Neural progenitor cell (in vitro differentiated cells): Measurements from ENCODE around the gene C1QL4. TPM values are rescaled to one million over a fixed set of nuclear protein-coding genes. Genes with fewer than 3 reads are reported as not detected.

ENCODE experiments used
- DNase-seq: peaks from one replicate; pipeline ENCODE4 v3.0.0-alpha.2; 2016; ENCODE audit warnings: low spot score
- H2AFZ ChIP-seq: fragments of 200-600 bp; sonication (generic); replicated peaks from 2 replicates; pipeline ENCODE4 v1.6.1; 2016; ENCODE audit warnings: antibody characterized with exemption
- H3F3A ChIP-seq: fragments of 200-600 bp; sonication (generic); 2 replicates; pipeline ENCODE4 v1.6.1; 2016; ENCODE audit warnings: antibody characterized with exemption, low read depth
- H3K27ac ChIP-seq: fragments of 200-600 bp; sonication (generic); 2 replicates; pipeline ENCODE4 v1.5.1; 2016; ENCODE audit warnings: mild to moderate bottlenecking
- H3K27me3 ChIP-seq: fragments of 200-600 bp; sonication (generic); 2 replicates; pipeline ENCODE4 v1.6.1; 2016; ENCODE audit warnings: mild to moderate bottlenecking, moderate library complexity
- H3K36me3 ChIP-seq: fragments of 200-600 bp; sonication (generic); 2 replicates; pipeline ENCODE4 v1.5.1; 2016
- H3K4me1 ChIP-seq: fragments of 200-600 bp; sonication (generic); 2 replicates; pipeline ENCODE4 v1.6.1; 2016; ENCODE audit warnings: mixed run types
- H3K4me2 ChIP-seq: fragments of 200-600 bp; sonication (generic); 2 replicates; pipeline ENCODE4 v1.6.1; 2016
- H3K4me3 ChIP-seq: fragments of 200-600 bp; sonication (generic); 2 replicates; pipeline ENCODE4 v1.5.1; 2016
- H3K79me2 ChIP-seq: fragments of 200-600 bp; sonication (generic); 2 replicates; pipeline ENCODE4 v1.6.1; 2016; ENCODE audit warnings: low read depth
- H3K9ac ChIP-seq: fragments of 200-600 bp; sonication (generic); 2 replicates; pipeline ENCODE4 v1.6.1; 2016
- H3K9me3 ChIP-seq: fragments of 200-600 bp; sonication (generic); 2 replicates; pipeline ENCODE4 v1.5.1; 2016; ENCODE audit warnings: low read depth
- H4K20me1 ChIP-seq: fragments of 200-600 bp; sonication (generic); 2 replicates; pipeline ENCODE4 v1.6.1; 2016; ENCODE audit warnings: low read depth
- H3K27ac Mint-ChIP-seq: 3 replicates; pipeline ENCODE4 v1.8.0; 2021; ENCODE audit warnings: mixed read lengths
- H3K27me3 Mint-ChIP-seq: 2 replicates; pipeline ENCODE4 v1.8.0; 2022; ENCODE audit warnings: low read depth, mild to moderate bottlenecking, inconsistent platforms, moderate library complexity, mixed read lengths; ENCODE audit not compliant: insufficient read depth
- H3K36me3 Mint-ChIP-seq: 3 replicates; pipeline ENCODE4 v1.8.0; 2021; ENCODE audit warnings: mixed read lengths
- H3K4me1 Mint-ChIP-seq: 3 replicates; pipeline ENCODE4 v1.8.0; 2021; ENCODE audit warnings: mixed read lengths
- H3K4me3 Mint-ChIP-seq: 3 replicates; pipeline ENCODE4 v1.8.0; 2021; ENCODE audit warnings: mild to moderate bottlenecking, moderate library complexity, mixed read lengths
- H3K9me3 Mint-ChIP-seq: 3 replicates; pipeline ENCODE4 v1.8.0; 2020; ENCODE audit warnings: mixed read lengths
- CTCF ChIP-seq: fragments of 200-600 bp; sonication (generic); IDR thresholded peaks from 2 replicates; pipeline ENCODE4 v1.5.1; 2017; ENCODE audit warnings: antibody characterized with exemption, mild to moderate bottlenecking
- EZH2 ChIP-seq: fragments of 200-600 bp; sonication (generic); IDR thresholded peaks from 2 replicates; pipeline ENCODE4 v1.6.1; 2017; ENCODE audit warnings: antibody characterized with exemption, mild to moderate bottlenecking, moderate library complexity
- EZH2phosphoT487 ChIP-seq: fragments of 200-600 bp; sonication (generic); IDR thresholded peaks from 2 replicates; pipeline ENCODE4 v1.6.1; 2017; ENCODE audit warnings: antibody characterized with exemption
- total RNA-seq: library from RNA; depleted of rRNA; stranded (reverse); fragments of >200 nt; gene quantifications from 2 replicates; pipeline ENCODE4 v1.2.3, GENCODE V29; 2015; ENCODE audit warnings: low replicate concordance

Gene C1QL4
- total RNA-seq, 1 donor from 2014 or later = 0.84 TPM

- H3K9me3 Mint-ChIP-seq = peaks cover 5% of the 10 kb centered on the region
- H3K9ac ChIP-seq = no peak overlapping the region
- TF ChIP-seq EZH2 = no peak
- TF ChIP-seq CTCF = no peak
- no peak for TF ChIP-seq EZH2phosphoT487
- H3K4me1 Mint-ChIP-seq = peaks cover 55% of the 10 kb centered on the region
- no peaks in the 10 kb centered on the region for H3K79me2 ChIP-seq
- peak overlapping the region; percentile 13 for H3K27ac Mint-ChIP-seq
- no peak for DNase-seq
- H3K9me3 ChIP-seq = no peaks in the 10 kb centered on the region
- peaks cover 3% of the 10 kb centered on the region for H3K36me3 Mint-ChIP-seq
- peaks cover 100% of the 10 kb centered on the region for H3K27me3 ChIP-seq
- no peak overlapping the region for H3K27ac ChIP-seq
- H3K36me3 ChIP-seq = no peaks in the 10 kb centered on the region
- H3K4me1 ChIP-seq = peaks cover 44% of the 10 kb centered on the region
- no peak overlapping the region for H3K4me3 ChIP-seq
- H2AFZ ChIP-seq = no peak overlapping the region
- H3K4me2 ChIP-seq = peak overlapping the region; percentile 91
- H3F3A ChIP-seq = peaks cover 45% of the 10 kb centered on the region
- H3K27me3 Mint-ChIP-seq = peaks cover 81% of the 10 kb centered on the region
- peak overlapping the region; percentile 62 for H3K4me3 Mint-ChIP-seq
- peaks cover 22% of the 10 kb centered on the region for H4K20me1 ChIP-seq
Observed at GRCh38 chr12:49340095-49340870, 3.3 kb upstream of the C1QL4 start.

GRCh38 chr12:49339464-49339861 lies 2.5 kb upstream of the C1QL4 start:
- Mint-ChIP-seq H3K27ac (no peak overlapping the region), H3K9me3 (peaks cover 7% of the 10 kb centered on the region), H3K36me3 (peaks cover 3% of the 10 kb centered on the region), H3K27me3 (peaks cover 84% of the 10 kb centered on the region), H3K4me3 (peak overlapping the region; percentile 6), H3K4me1 (peaks cover 56% of the 10 kb centered on the region)
- Histone ChIP-seq H3F3A (peaks cover 52% of the 10 kb centered on the region), H3K4me1 (peaks cover 39% of the 10 kb centered on the region), H3K4me2 (no peak overlapping the region), H3K27me3 (peaks cover 100% of the 10 kb centered on the region), H4K20me1 (peaks cover 16% of the 10 kb centered on the region), H3K27ac (no peak overlapping the region), H3K4me3 (no peak overlapping the region), H3K79me2 (no peaks in the 10 kb centered on the region), H3K36me3 (no peaks in the 10 kb centered on the region), H3K9me3 (no peaks in the 10 kb centered on the region), H3K9ac (no peak overlapping the region), H2AFZ (no peak overlapping the region)
- peak; percentile 45 for DNase-seq
- TF ChIP-seq EZH2 (no peak), CTCF (no peak), EZH2phosphoT487 (no peak)

- H3K4me1 ChIP-seq = peaks cover 39% of the 10 kb centered on the region
- Mint-ChIP-seq H3K9me3 (peaks cover 8% of the 10 kb centered on the region), H3K4me1 (peaks cover 53% of the 10 kb centered on the region), H3K4me3 (peak overlapping the region; percentile 41), H3K36me3 (peaks cover 3% of the 10 kb centered on the region), H3K27me3 (peaks cover 82% of the 10 kb centered on the region), H3K27ac (no peak overlapping the region)
- H3K4me2 ChIP-seq = no peak overlapping the region
- peaks cover 47% of the 10 kb centered on the region for H3F3A ChIP-seq
- H4K20me1 ChIP-seq = peaks cover 13% of the 10 kb centered on the region
- no peaks in the 10 kb centered on the region for H3K36me3 ChIP-seq
- no peak overlapping the region for H2AFZ ChIP-seq
- no peak overlapping the region for H3K27ac ChIP-seq
- TF ChIP-seq EZH2 (no peak), EZH2phosphoT487 (no peak), CTCF (no peak)
- no peaks in the 10 kb centered on the region for H3K9me3 ChIP-seq
- H3K4me3 ChIP-seq = no peak overlapping the region
- no peak for DNase-seq
- no peak overlapping the region for H3K9ac ChIP-seq
- no peaks in the 10 kb centered on the region for H3K79me2 ChIP-seq
- peaks cover 100% of the 10 kb centered on the region for H3K27me3 ChIP-seq
Observed at GRCh38 chr12:49338830-49339463, 2.0 kb upstream of the C1QL4 start.
